Thyroid gland (tissue), 4 donors: ENCODE measurements around the gene DNAAF8. TPM values are rescaled to one million over a fixed set of nuclear protein-coding genes. Genes with fewer than 3 reads are reported as not detected.
"Not testable (repeated sequence)": the region's sequence is repeated elsewhere in the genome, so short reads cannot be mapped to it uniquely, and the experiment has no call there.

Experiments
- DNase-seq, 2 donors: peaks; one replicate each; pipeline ENCODE4 v3.0.0-alpha.2; 2019
- H3K27ac ChIP-seq, 3 donors: fragments of 200-600 bp; sonication (generic); 1 replicate in 2 of 3; 2 replicates in 1 of 3; pipeline ENCODE4 v1.5.1; 2016 to 2019; ENCODE audit warnings: mild to moderate bottlenecking in 1 of 3, moderate library complexity in 1 of 3
- H3K27me3 ChIP-seq: fragments of 200-600 bp; sonication (generic); one replicate; pipeline ENCODE4 v1.5.1; 2019
- H3K36me3 ChIP-seq, 2 donors: fragments of 200-600 bp; sonication (generic); one replicate each; pipeline ENCODE4 v1.5.1; 2016 to 2019
- H3K4me1 ChIP-seq, 2 donors: fragments of 200-600 bp; sonication (generic); one replicate each; pipeline ENCODE4 v1.5.1; 2017 to 2019
- H3K4me3 ChIP-seq, 3 donors: fragments of 200-600 bp; sonication (generic); replicated peaks in 1 of 3; 1 replicate in 2 of 3; 2 replicates in 1 of 3; pipeline ENCODE4 v1.5.1; 2016; ENCODE audit warnings: mild to moderate bottlenecking in 1 of 3
- H3K9me3 ChIP-seq: fragments of 200-600 bp; sonication (generic); one replicate; pipeline ENCODE4 v1.5.1; 2017
- CTCF ChIP-seq, 6 experiments: fragments of 200-600 bp in 3 of 6; fragments of 450-650 bp in 3 of 6; sonication (generic) in 3 of 6; IDR thresholded peaks; one replicate each; pipeline ENCODE4 v1.5.1; 2016 to 2019; ENCODE audit warnings: antibody characterized with exemption in 6 of 6, mild to moderate bottlenecking in 2 of 6, inconsistent platforms in 1 of 6, moderate library complexity in 1 of 6
- POLR2A ChIP-seq, 2 donors: fragments of 450-650 bp; IDR thresholded peaks; one replicate each; pipeline ENCODE4 v1.6.1; 2017; ENCODE audit warnings: antibody characterized with exemption in 2 of 2, mild to moderate bottlenecking in 2 of 2, moderate library complexity in 1 of 2
- WGBS, 2 donors: methylation state at CpG; one replicate each; pipeline ENCODE4 v1.1.5; 2017; 5-methylcytosine and 5-hydroxymethylcytosine counted together
- intact Hi-C: fragments of 100-400 bp; cut with DNase I; formaldehyde crosslinking; loops from one replicate; pipeline ENCODE4 v1.15.1; 2023
- total RNA-seq, 4 donors: library from RNA; depleted of rRNA; stranded (reverse); fragments of >200 nt; gene quantifications; one replicate each; pipeline ENCODE4 v1.2.3, GENCODE V29; 2016

Gene DNAAF8
- total RNA-seq, 4 donors from 2014 or later = 0.25 to 4.1 (median 2.8) TPM

DNA sequence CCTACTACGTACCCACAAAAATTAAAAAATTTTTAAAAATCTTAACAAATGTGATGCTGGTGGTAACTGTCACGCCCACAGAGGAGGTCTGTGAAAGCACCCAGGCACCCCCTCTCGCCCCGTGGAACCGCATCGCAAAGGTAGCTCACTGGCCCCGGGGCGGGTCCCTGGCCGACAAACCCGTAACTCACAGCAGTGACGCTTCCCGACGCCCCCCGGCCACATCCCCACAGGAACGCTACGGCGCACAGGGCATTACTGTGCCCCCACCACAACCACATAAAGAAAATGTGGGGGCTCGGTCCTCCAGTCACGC is 632 bp upstream of the DNAAF8 start:
- intact Hi-C loops = loop anchor here (5.0 to 10.0 kb wide), 2 partner anchors 36 to 221 kb away; partner anchors contain the start of gene SEC14L5
- TF ChIP-seq CTCF (IDR thresholded peaks at IDR 0.05) = no peak
- TF ChIP-seq POLR2A (IDR thresholded peaks at IDR 0.05) = no peak
- H3K4me1 ChIP-seq = peaks cover 0 to 9% of the 10 kb centered on the region in 2 donors
- no peaks in the 10 kb centered on the region for H3K9me3 ChIP-seq
- peak overlapping the region in 2 of 3 donors; percentile 28 to 61 for H3K27ac ChIP-seq
- 0 to 1% methylated on average over 18 to 19 of the region's 19 CpGs for WGBS, 2 donors
- no peak for DNase-seq
- no peaks in the 10 kb centered on the region for H3K27me3 ChIP-seq
- peak overlapping the region; percentile 77 to 90 (median 86) for H3K4me3 ChIP-seq
- peaks cover 0 to 7% of the 10 kb centered on the region in 2 donors for H3K36me3 ChIP-seq

- Histone ChIP-seq H3K9me3 (no peaks in the 10 kb centered on the region), H3K4me3 (peak overlapping the region; percentile 77 to 90 (median 86)), H3K36me3 (no peaks in the 10 kb centered on the region), H3K4me1 (peaks cover 0 to 9% of the 10 kb centered on the region in 2 donors), H3K27ac (peak overlapping the region in 2 of 3 donors; percentile 21 to 61), H3K27me3 (no peaks in the 10 kb centered on the region)
- 8 to 11% methylated on average over 22 to 38 of the region's 38 CpGs for WGBS, 2 donors
- TF ChIP-seq POLR2A (IDR thresholded peaks at IDR 0.05) (no peak), CTCF (IDR thresholded peaks at IDR 0.05) (no peak)
- intact Hi-C loops = loop anchor here (5.0 to 10.0 kb wide), 2 partner anchors 38 to 220 kb away; partner anchors contain the start of gene SEC14L5
- peak; percentile 87 to 90 for DNase-seq
Observed at GRCh38 chr16:4734730-4735535, 596 bp downstream of the DNAAF8 start.

DNA sequence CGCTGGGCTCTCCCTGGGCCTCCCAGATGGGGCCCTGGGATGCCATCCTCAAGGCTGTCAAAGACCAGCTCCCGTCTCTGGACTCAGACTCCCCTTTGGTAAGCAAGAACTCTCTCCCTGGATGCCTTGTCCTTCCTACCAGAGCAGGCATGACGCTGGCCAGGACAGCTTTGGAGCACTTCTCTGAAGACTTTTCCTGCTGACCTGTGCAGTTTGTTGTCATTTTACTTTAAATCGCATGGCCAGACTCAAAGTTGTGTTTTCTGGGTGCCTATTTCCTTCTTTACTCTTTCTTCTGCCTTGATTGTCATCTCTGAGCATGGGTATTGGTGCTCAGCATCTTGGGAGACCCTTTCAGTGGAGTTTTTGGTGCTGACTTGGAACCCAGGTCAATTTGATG is 2.2 kb downstream of the DNAAF8 start:
- Histone ChIP-seq H3K27ac (no peak overlapping the region), H3K4me3 (no peak overlapping the region), H3K4me1 (peaks cover 0 to 9% of the 10 kb centered on the region in 2 donors), H3K36me3 (no peaks in the 10 kb centered on the region), H3K9me3 (no peaks in the 10 kb centered on the region), H3K27me3 (no peaks in the 10 kb centered on the region)
- intact Hi-C loops = loop anchor here (10.0 kb wide), 1 partner anchor 218 kb away; the partner anchor contains the start of gene SEC14L5
- no peak for TF ChIP-seq CTCF (IDR thresholded peaks at IDR 0.05)
- TF ChIP-seq POLR2A (IDR thresholded peaks at IDR 0.05) = no peak
- no peak for DNase-seq
- whole genome bisulfite sequencing, 2 donors = 77 to 87% methylated on average over 4 of the region's 4 CpGs

GRCh38 chr16:4737545-4737944 is 3.2 kb downstream of the DNAAF8 start:
- DNase-seq = no peak
- WGBS, 2 donors = 48 to 54% methylated on average over 2 to 13 of the region's 15 CpGs
- no peak overlapping the region for H3K4me3 ChIP-seq
- intact Hi-C loops = loop anchor here (10.0 kb wide), 1 partner anchor 217 kb away; the partner anchor contains the start of gene SEC14L5
- peaks cover 0 to 9% of the 10 kb centered on the region in 2 donors for H3K4me1 ChIP-seq
- no peaks in the 10 kb centered on the region for H3K27me3 ChIP-seq
- no peaks in the 10 kb centered on the region for H3K9me3 ChIP-seq
- no peak overlapping the region for H3K27ac ChIP-seq
- TF ChIP-seq POLR2A (IDR thresholded peaks at IDR 0.05) = no peak
- TF ChIP-seq CTCF (IDR thresholded peaks at IDR 0.05) = no peak
- H3K36me3 ChIP-seq = no peaks in the 10 kb centered on the region

GRCh38 chr16:4738370-4738769 is 4.0 kb downstream of the DNAAF8 start:
- H3K27ac ChIP-seq, DNase-seq, H3K4me1 ChIP-seq, H3K4me3 ChIP-seq, H3K36me3 ChIP-seq, H3K9me3 ChIP-seq, H3K27me3 ChIP-seq: not testable (repeated sequence)
- intact Hi-C loops = loop anchor here (10.0 kb wide), 1 partner anchor 216 kb away; the partner anchor contains the start of gene SEC14L5
- 75 to 92% methylated on average over 5 of the region's 5 CpGs for WGBS, 2 donors
